SK-N-SH (cell line): ENCODE measurements around the gene ZNF697. TPM values are rescaled to one million over a fixed set of nuclear protein-coding genes. Genes with fewer than 3 reads are reported as not detected.
A peak's percentile ranks its signal among the peaks of the same experiment; 100 is the strongest.

Experiments used
- CTCF ChIA-PET: fragments of 300-600, 350-600 bp; formaldehyde crosslinking; extraction: SDS; loops from one replicate; lab custom pipeline; 2021; lab: Yijun Ruan, JAX
- POLR2A ChIA-PET: fragments of 350-600 bp; sonication (Branson Sonifier 250); formaldehyde crosslinking; extraction: SDS; loops from one replicate; lab custom pipeline; 2020; ENCODE audit warnings: antibody characterized with exemption, inconsistent platforms; lab: Yijun Ruan, JAX
- DNase-seq: peaks from one replicate; pipeline ENCODE4 v3.0.0; 2012
- H2AFZ ChIP-seq: fragments of 200-600 bp; sonication (generic); 2 replicates; pipeline ENCODE4 v1.8.1; 2016; ENCODE audit warnings: antibody characterized with exemption, mild to moderate bottlenecking, low read depth
- H3F3A ChIP-seq: fragments of 200-600 bp; sonication (generic); replicated peaks from 2 replicates; pipeline ENCODE3; 2016; ENCODE audit warnings: antibody characterized with exemption, mild to moderate bottlenecking; ENCODE audit not compliant: insufficient read depth
- H3K27ac ChIP-seq, 2 experiments: fragments of 200-500 bp in 1 of 2; fragments of 200-600 bp in 1 of 2; sonication (Bioruptor generic) in 1 of 2; sonication (generic), shearing (Covaris generic) in 1 of 2; 2 replicates each; pipeline versions ENCODE4 v1.5.1 to v1.6.1; 2014 to 2016; ENCODE audit warnings: low read depth in 2 of 2, inconsistent platforms in 1 of 2, low read length in 1 of 2, mild to moderate bottlenecking in 1 of 2, mixed read lengths in 1 of 2
- H3K27me3 ChIP-seq: fragments of 200-600 bp; sonication (generic), shearing (Covaris generic); 2 replicates; pipeline ENCODE4 v1.6.1; 2016; ENCODE audit warnings: mixed run types; ENCODE audit not compliant: insufficient read depth
- H3K36me3 ChIP-seq, 2 experiments: fragments of 200-500 bp in 1 of 2; fragments of 200-600 bp in 1 of 2; sonication (Bioruptor generic) in 1 of 2; sonication (generic) in 1 of 2; replicated peaks in 1 of 2; 2 replicates each; pipeline versions ENCODE3 to v1.5.1; 2014 to 2016; ENCODE audit warnings: low read length in 1 of 2, mild to moderate bottlenecking in 1 of 2; ENCODE audit not compliant: insufficient read depth in 2 of 2, control insufficient read depth in 1 of 2
- H3K4me1 ChIP-seq, 2 experiments: fragments of 200-500 bp in 1 of 2; fragments of 200-600 bp in 1 of 2; sonication (Bioruptor generic) in 1 of 2; sonication (generic), shearing (Covaris generic) in 1 of 2; 2 replicates each; pipeline versions ENCODE4 v1.5.1 to v1.6.1; 2014 to 2016; ENCODE audit warnings: low read depth in 1 of 2, low read length in 1 of 2, mixed run types in 1 of 2; ENCODE audit not compliant: insufficient read depth in 2 of 2, control insufficient read depth in 1 of 2
- H3K4me2 ChIP-seq: fragments of 200-600 bp; sonication (generic), shearing (Covaris generic); 2 replicates; pipeline ENCODE4 v1.6.1; 2017; ENCODE audit warnings: mixed run types
- H3K4me3 ChIP-seq, 2 experiments: fragments of 200-500 bp in 1 of 2; fragments of 200-600 bp in 1 of 2; sonication (Bioruptor generic) in 1 of 2; sonication (generic), shearing (Covaris generic) in 1 of 2; 2 replicates each; pipeline versions ENCODE4 v1.5.1 to v1.8.1; 2014 to 2016; ENCODE audit warnings: low read depth in 2 of 2, inconsistent platforms in 1 of 2, low read length in 1 of 2, mild to moderate bottlenecking in 1 of 2, mixed read lengths in 1 of 2, moderate library complexity in 1 of 2
- H3K79me2 ChIP-seq: fragments of 200-600 bp; sonication (generic); 2 replicates; pipeline ENCODE4 v1.8.1; 2017; ENCODE audit warnings: mild to moderate bottlenecking; ENCODE audit not compliant: insufficient read depth
- H3K9ac ChIP-seq: fragments of 200-600 bp; sonication (generic); 2 replicates; pipeline ENCODE4 v1.6.1; 2017; ENCODE audit warnings: mixed run types
- H3K9me2 ChIP-seq: fragments of 200-600 bp; sonication (generic); 2 replicates; pipeline ENCODE4 v1.6.1; 2017; ENCODE audit warnings: mixed run types
- H3K9me3 ChIP-seq: fragments of 200-600 bp; sonication (generic); 2 replicates; pipeline ENCODE4 v1.6.1; 2017; ENCODE audit warnings: mixed run types, mild to moderate bottlenecking, moderate library complexity
- H4K20me1 ChIP-seq: fragments of 200-600 bp; sonication (generic); 2 replicates; pipeline ENCODE4 v1.6.1; 2017; ENCODE audit warnings: mild to moderate bottlenecking, mixed run types; ENCODE audit not compliant: insufficient read depth
- CHD2 ChIP-seq: fragments of 150-350 bp; IDR thresholded peaks from 2 replicates; pipeline ENCODE4 v1.6.1; 2018; ENCODE audit warnings: low read length; ENCODE audit not compliant: partially characterized antibody
- CTCF ChIP-seq: fragments of 200-600 bp; sonication (generic); IDR thresholded peaks from 2 replicates; pipeline ENCODE4 v1.6.1; 2017; ENCODE audit warnings: antibody characterized with exemption, mild to moderate bottlenecking, moderate library complexity
- ELF1 ChIP-seq: IDR thresholded peaks from 2 replicates; pipeline ENCODE4 v1.4.0; 2012
- FOSL2 ChIP-seq: IDR thresholded peaks from 2 replicates; pipeline ENCODE4 v1.4.0; 2012; ENCODE audit warnings: low read depth, mild to moderate bottlenecking, moderate library complexity, borderline replicate concordance
- FOXJ3 ChIP-seq: sonication (generic); formaldehyde crosslinking; IDR thresholded peaks from 2 replicates; pipeline ENCODE4 v1.5.1; 2020; ENCODE audit warnings: mild to moderate bottlenecking, missing genetic modification reagents
- GABPA ChIP-seq: IDR thresholded peaks from 2 replicates; pipeline ENCODE4 v1.4.0; 2012; ENCODE audit warnings: low read depth, mild to moderate bottlenecking
- MAX ChIP-seq: IDR thresholded peaks from 2 replicates; pipeline ENCODE4 v1.4.0; 2012; ENCODE audit warnings: low read depth
- MEF2A ChIP-seq: IDR thresholded peaks from 2 replicates; pipeline ENCODE4 v1.4.0; 2012; ENCODE audit warnings: low read depth, borderline replicate concordance
- MXI1 ChIP-seq: IDR thresholded peaks from 2 replicates; pipeline ENCODE4 v1.6.1; 2012; ENCODE audit warnings: mild to moderate bottlenecking, low read depth, low read length, improper control_type of control experiment
- NFIC ChIP-seq: IDR thresholded peaks from 2 replicates; pipeline ENCODE4 v1.4.0; 2012; ENCODE audit warnings: borderline replicate concordance
- NRF1 ChIP-seq: IDR thresholded peaks from 2 replicates; pipeline ENCODE4 v1.6.1; 2012; ENCODE audit warnings: low read depth, mild to moderate bottlenecking, low read length
- POLR2AphosphoS5 ChIP-seq: IDR thresholded peaks from 2 replicates; pipeline ENCODE4 v1.6.1; 2012; ENCODE audit warnings: low read depth, low read length
- RAD21 ChIP-seq: IDR thresholded peaks from 2 replicates; pipeline ENCODE4 v1.6.1; 2012; ENCODE audit warnings: mild to moderate bottlenecking, low read length
- RFX5 ChIP-seq: IDR thresholded peaks from 2 replicates; pipeline ENCODE4 v1.6.1; 2012; ENCODE audit warnings: mild to moderate bottlenecking, improper control_type of control experiment, low read length
- SMC3 ChIP-seq: IDR thresholded peaks from 2 replicates; pipeline ENCODE4 v1.6.1; 2012; ENCODE audit warnings: low read depth, low read length, improper control_type of control experiment
- TAF1 ChIP-seq: IDR thresholded peaks from 2 replicates; pipeline ENCODE4 v1.6.1; 2012; ENCODE audit warnings: low read depth, mild to moderate bottlenecking, low read length, moderate library complexity, borderline replicate concordance
- TCF12 ChIP-seq: IDR thresholded peaks from 2 replicates; pipeline ENCODE4 v1.4.0; 2012
- TEAD4 ChIP-seq: IDR thresholded peaks from 2 replicates; pipeline ENCODE4 v1.4.0; 2012; ENCODE audit warnings: mild to moderate bottlenecking, borderline replicate concordance; ENCODE audit not compliant: insufficient read depth
- USF1 ChIP-seq: IDR thresholded peaks from 2 replicates; pipeline ENCODE4 v1.4.0; 2012; ENCODE audit warnings: low read depth, borderline replicate concordance
- YY1 ChIP-seq: IDR thresholded peaks from 2 replicates; pipeline ENCODE4 v1.4.0; 2012; ENCODE audit warnings: low read depth, mild to moderate bottlenecking
- ZBTB33 ChIP-seq: IDR thresholded peaks from 2 replicates; pipeline ENCODE4 v1.4.0; 2012; ENCODE audit warnings: low read depth, borderline replicate concordance
- WGBS: methylation state at CpG from one replicate; pipeline ENCODE4 v1.1.6; 2017; ENCODE audit warnings: low lambda C conversion rate; 5-methylcytosine and 5-hydroxymethylcytosine counted together
- polyA plus RNA-seq, 3 experiments: library from polyadenylated mRNA; depleted of rRNA; stranded (reverse); fragments of >200 nt; gene quantifications; 2 replicates each; pipeline ENCODE4 v1.2.3, GENCODE V29; 2012
- TF ChIP-seq, protein P1 (sequence below): IDR thresholded peaks from 2 replicates; pipeline ENCODE4 v1.6.1; 2012; ENCODE audit warnings: mild to moderate bottlenecking, low read depth, low read length, moderate library complexity

The ZNF697 gene
- 3.4 and 4.1 TPM in 2 replicates for polyA plus RNA-seq (2012; rRNA removed)
- polyA plus RNA-seq (2012; cell fraction: cytosol; rRNA removed): 4.6 and 4.8 TPM in 2 replicates
- polyA plus RNA-seq (2012; cell fraction: nucleus; rRNA removed): 5.4 and 7.5 TPM in 2 replicates

- TF ChIP-seq MEF2A (no peak), TAF1 (peak; percentile 72), FOXJ3 (CRISPR knock-in tag) (no peak), TCF12 (no peak), POLR2AphosphoS5 (peak; percentile 91), ZBTB33 (peak; percentile 92), SMC3 (peak; percentile 12; the same call in 1 of the 2 replicates), NFIC (peak; percentile 80), CHD2 (peak; percentile 89), NRF1 (no peak), YY1 (peak; percentile 51; the same call in 1 of the 2 replicates), GABPA (peak; percentile 85), RAD21 (peak; percentile 68; the same call in 1 of the 2 replicates), RFX5 (no peak), TEAD4 (0 out of 2 replicates have a peak, but pooled peaks have one; percentile 21), MAX (peak; percentile 57; the same call in 1 of the 2 replicates), MXI1 (peak; percentile 71; the same call in 1 of the 2 replicates), CTCF (peak; percentile 41; the same call in 1 of the 2 replicates), USF1 (no peak), FOSL2 (peak; percentile 18; the same call in 1 of the 2 replicates), ELF1 (peak; percentile 92)
- TF ChIP-seq, protein P1, sequence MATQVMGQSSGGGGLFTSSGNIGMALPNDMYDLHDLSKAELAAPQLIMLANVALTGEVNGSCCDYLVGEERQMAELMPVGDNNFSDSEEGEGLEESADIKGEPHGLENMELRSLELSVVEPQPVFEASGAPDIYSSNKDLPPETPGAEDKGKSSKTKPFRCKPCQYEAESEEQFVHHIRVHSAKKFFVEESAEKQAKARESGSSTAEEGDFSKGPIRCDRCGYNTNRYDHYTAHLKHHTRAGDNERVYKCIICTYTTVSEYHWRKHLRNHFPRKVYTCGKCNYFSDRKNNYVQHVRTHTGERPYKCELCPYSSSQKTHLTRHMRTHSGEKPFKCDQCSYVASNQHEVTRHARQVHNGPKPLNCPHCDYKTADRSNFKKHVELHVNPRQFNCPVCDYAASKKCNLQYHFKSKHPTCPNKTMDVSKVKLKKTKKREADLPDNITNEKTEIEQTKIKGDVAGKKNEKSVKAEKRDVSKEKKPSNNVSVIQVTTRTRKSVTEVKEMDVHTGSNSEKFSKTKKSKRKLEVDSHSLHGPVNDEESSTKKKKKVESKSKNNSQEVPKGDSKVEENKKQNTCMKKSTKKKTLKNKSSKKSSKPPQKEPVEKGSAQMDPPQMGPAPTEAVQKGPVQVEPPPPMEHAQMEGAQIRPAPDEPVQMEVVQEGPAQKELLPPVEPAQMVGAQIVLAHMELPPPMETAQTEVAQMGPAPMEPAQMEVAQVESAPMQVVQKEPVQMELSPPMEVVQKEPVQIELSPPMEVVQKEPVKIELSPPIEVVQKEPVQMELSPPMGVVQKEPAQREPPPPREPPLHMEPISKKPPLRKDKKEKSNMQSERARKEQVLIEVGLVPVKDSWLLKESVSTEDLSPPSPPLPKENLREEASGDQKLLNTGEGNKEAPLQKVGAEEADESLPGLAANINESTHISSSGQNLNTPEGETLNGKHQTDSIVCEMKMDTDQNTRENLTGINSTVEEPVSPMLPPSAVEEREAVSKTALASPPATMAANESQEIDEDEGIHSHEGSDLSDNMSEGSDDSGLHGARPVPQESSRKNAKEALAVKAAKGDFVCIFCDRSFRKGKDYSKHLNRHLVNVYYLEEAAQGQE: no peak
- CTCF ChIA-PET: interaction anchor here (0.6 to 6.3 kb wide), 16 partner anchors 9 to 66 kb away, joined by 3 to 66 read pairs (median 10); no protein-coding TSS in a partner anchor
- no peaks in the 10 kb centered on the region for H3K9me2 ChIP-seq
- H2AFZ ChIP-seq: peak within 1 kb of the TSS; percentile 89
- peaks cover 18% of the 10 kb centered on the region for H3F3A ChIP-seq
- peaks cover 0 to 5% of the 10 kb centered on the region in 2 experiments for H3K36me3 ChIP-seq
- H3K9me3 ChIP-seq: no peaks in the 10 kb centered on the region
- peaks cover 47% of the 10 kb centered on the region for H3K79me2 ChIP-seq
- peak within 1 kb of the TSS; percentile 96 for H3K27ac ChIP-seq
- no peaks in the 10 kb centered on the region for H3K27me3 ChIP-seq
- H3K4me1 ChIP-seq: peaks cover 5 to 11% of the 10 kb centered on the region in 2 experiments; a peak in 3 of 4 replicates
- H4K20me1 ChIP-seq: peaks cover 6% of the 10 kb centered on the region
- peak within 1 kb of the TSS; percentile 96 for H3K4me2 ChIP-seq
- H3K4me3 ChIP-seq: peak within 1 kb of the TSS; percentile 97 to 98
- WGBS: under 1% methylated on average over 23 of the region's 81 CpGs
- peak within 1 kb of the TSS; percentile 94 for H3K9ac ChIP-seq
- DNase-seq: peak; percentile 96
- POLR2A ChIA-PET: interaction anchor here (0.6 to 2.7 kb wide), 12 partner anchors 9 to 66 kb away, joined by 3 to 8 read pairs (median 4); partner anchors contain the start of gene PHGDH
Measured at GRCh38 chr1:119647734-119648619, at the start of gene ZNF697. Gene ZNF697, minus strand, starts transcription at chr1:119648266. Its CDS starts 22,166 bp downstream, at chr1:119626100.
